GM18499 (cell line): ENCODE results near the gene RAPGEF2.
"Not testable (repeated sequence)": the region's sequence is repeated elsewhere in the genome, so short reads cannot be mapped to it uniquely, and the experiment has no call there.

Experiments
- ATAC-seq: cut with Tn5 transposase; IDR thresholded peaks from one replicate; pipeline ENCODE4 v1.9.1; 2021; ENCODE audit warnings: moderate number of reproducible peaks; ENCODE audit not compliant: insufficient read depth, unreplicated experiment

Gene RAPGEF2

GRCh38 chr4:159102622-159103383, at the start of gene RAPGEF2:
Gene RAPGEF2, plus strand, starts transcription at chr4:159103079. Its CDS starts 1,084 bp downstream, at chr4:159104163.
- peak; percentile 49 for ATAC-seq

- ATAC-seq = no peak
Measured at GRCh38 chr4:159055833-159056232, 47.0 kb upstream of the RAPGEF2 start.

- ATAC-seq = no peak
Measured at GRCh38 chr4:159060161-159060560, 42.7 kb upstream of the RAPGEF2 start.

GRCh38 chr4:159062381-159062780, 40.5 kb upstream of the RAPGEF2 start:
- ATAC-seq = no peak

GRCh38 chr4:159065513-159066240, 37.2 kb upstream of the RAPGEF2 start:
- no peak for ATAC-seq

GRCh38 chr4:159068139-159068538, 34.7 kb upstream of the RAPGEF2 start:
- ATAC-seq = not testable (repeated sequence)

- ATAC-seq = no peak
Measured at GRCh38 chr4:159069922-159070321, 33.0 kb upstream of the RAPGEF2 start.

- no peak for ATAC-seq
Measured at GRCh38 chr4:159070742-159071141, 32.1 kb upstream of the RAPGEF2 start.

- ATAC-seq = no peak
Measured at GRCh38 chr4:159071178-159071968, 31.5 kb upstream of the RAPGEF2 start.

GRCh38 chr4:159071969-159072765, 30.7 kb upstream of the RAPGEF2 start:
- ATAC-seq = no peak

GRCh38 chr4:159075531-159075932, 27.3 kb upstream of the RAPGEF2 start:
- no peak for ATAC-seq

GRCh38 chr4:159077018-159077417, 25.9 kb upstream of the RAPGEF2 start:
- ATAC-seq = not testable (repeated sequence)

- peak; percentile 98 for ATAC-seq
Measured at GRCh38 chr4:159077702-159078495, 25.0 kb upstream of the RAPGEF2 start.

- no peak for ATAC-seq
Measured at GRCh38 chr4:159079074-159079473, 23.8 kb upstream of the RAPGEF2 start.

GRCh38 chr4:159086606-159087005, 16.3 kb upstream of the RAPGEF2 start:
- no peak for ATAC-seq

- no peak for ATAC-seq
Measured at GRCh38 chr4:159090255-159090654, 12.6 kb upstream of the RAPGEF2 start.

GRCh38 chr4:159094156-159094555, 8.7 kb upstream of the RAPGEF2 start:
- ATAC-seq = not testable (repeated sequence)

GRCh38 chr4:159096434-159096833, 6.4 kb upstream of the RAPGEF2 start:
- ATAC-seq = no peak

GRCh38 chr4:159097144-159097543, 5.7 kb upstream of the RAPGEF2 start:
- no peak for ATAC-seq
